ENCODE data around the gene ITGA7.

ITGA7 gene

GRCh38 chr12:55708695-55709233 is 1.1 kb upstream of the ITGA7 start:
- TF ChIP-seq CEBPB (IDR thresholded peaks at IDR 0.05) = no peak
- TF ChIP-seq FOXM1 (IDR thresholded peaks at IDR 0.05; ENCODE audit: borderline replicate concordance, low read depth) = no peak

DNA sequence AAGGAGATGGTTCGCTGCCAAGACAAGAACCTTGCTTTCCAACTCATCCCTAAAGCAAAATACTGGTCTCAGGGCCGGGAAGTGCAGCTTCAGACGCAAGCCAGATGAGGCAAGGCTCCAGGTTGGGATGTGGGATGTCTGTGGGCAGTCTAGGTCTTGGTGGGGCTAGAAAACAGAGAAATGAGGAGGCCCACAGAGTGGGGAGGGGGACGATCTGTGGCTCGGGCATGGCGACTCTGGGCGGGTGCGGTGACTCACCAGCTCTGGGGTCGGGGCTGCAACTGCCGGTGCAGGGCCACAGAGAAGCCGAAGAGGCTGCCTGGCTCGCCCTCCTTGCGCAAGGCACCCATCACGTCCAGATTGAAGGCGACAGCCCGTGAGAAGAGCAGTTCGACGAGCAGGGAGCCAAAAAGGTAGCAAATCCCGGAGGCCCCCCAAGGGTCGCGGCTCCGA is 459 bp downstream of the ITGA7 start:
- TF ChIP-seq CEBPB (IDR thresholded peaks at IDR 0.05) = peak; percentile 70; the same call in 1 of the 2 replicates
- TF ChIP-seq NFIC (IDR thresholded peaks at IDR 0.05) = no peak

DNA sequence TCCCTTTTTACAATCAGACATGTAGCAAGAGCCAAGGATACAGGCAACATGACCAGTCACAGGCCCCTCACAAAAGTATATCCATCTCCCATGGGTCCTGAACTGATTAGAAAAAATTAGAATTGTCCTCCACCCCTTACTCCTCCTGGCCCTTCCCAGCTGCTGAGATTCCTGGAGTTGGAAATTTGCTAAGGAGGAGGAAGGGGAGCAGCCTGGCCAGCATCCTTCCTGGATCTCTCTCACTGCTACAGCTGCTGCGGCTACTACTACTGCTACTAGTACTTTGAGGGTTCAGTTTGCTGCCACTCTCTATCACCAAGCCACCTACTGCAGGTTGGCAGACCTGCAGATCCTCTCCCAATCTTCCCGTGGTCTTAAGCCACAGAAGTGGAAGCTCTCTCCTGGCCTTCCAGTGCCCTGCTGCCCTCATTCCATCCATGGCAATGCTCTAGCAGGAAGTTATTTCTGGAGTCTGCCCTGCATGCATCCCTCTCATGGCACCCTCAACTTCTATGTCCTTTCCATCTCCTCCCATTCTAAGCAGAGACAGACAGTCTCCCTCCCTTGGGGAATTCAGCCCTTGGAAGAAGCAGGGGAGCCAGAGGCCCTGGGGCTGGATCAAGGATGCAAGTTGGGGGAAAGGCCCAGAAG is 1.0 kb downstream of the ITGA7 start:
- TF ChIP-seq EGR1 (IDR thresholded peaks at IDR 0.05) = no peak

DNA sequence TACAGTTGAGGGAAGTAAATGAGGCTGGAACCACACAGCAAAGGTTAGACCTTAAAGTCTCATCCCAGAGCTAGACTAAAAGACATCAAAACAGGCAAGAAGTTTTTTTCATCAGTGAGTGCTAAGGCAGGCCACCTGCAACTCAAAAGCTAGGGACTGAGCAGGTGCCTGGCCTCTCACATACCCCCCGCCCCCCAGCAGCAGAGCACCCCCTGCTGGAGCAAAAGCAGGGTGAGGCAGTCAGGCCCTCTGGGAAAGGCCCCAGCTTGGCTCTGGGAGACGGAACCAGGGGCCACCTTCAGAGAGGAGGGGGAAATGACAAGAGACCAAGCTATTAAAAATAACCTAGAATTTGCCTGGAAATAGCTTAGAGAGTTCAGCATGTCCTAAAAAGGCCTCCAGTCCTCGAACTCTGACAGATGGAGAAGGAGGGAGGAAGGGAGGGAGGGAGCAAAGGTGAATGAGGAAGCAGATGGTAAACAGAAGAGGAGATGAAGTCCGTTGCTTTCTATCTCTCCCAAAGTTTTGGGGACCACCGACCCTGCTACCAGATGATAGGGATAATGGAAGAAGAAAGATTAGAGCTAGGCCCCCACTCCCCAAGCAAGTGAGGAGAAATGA is 1.8 kb downstream of the ITGA7 start:
- TF ChIP-seq RAD21 (IDR thresholded peaks at IDR 0.05; ENCODE audit: low read depth) (peak; percentile 32; the same call in 1 of the 2 replicates), MAX (IDR thresholded peaks at IDR 0.05) (no peak)

DNA sequence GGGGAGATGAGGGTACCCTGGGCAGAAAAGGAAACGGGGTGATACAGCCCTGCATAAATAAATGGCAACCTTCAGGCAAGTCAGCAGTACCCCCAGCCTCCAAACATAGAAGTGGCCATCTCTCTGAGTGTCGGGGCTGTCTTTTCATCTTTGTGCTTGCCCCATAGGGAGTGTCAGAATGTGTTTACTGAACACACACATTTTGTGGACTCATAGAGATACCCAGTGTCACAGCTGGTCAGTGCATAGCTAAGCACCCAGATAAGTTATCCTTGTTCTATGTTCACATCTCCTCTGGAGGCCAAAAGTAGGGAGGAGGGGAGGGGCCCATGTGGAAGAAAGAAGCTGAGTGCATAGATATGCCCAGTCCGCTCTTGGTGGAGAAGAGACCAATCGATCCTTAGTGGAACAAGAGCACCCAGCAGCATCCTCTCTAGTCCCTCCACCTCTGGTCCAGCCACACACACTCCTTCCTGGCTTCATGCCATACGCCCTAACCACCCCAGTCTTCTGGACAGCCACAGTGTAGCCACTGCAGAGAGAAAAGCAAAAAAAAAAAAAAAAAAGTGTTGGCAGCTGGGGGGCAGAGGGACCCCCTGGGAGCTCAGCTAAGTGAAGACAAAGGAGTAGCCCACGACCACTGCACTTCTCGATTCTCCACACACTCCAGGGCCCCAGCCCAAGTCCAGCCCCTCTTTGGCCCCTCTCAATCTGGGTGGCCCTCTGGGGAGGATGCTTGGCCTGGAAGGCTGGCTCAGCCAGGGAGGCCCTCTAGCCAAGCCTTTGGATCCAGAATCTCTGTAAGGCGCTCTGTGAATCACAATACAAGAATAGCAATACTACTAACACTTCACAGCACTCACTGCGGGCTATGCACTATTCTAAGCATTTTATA is 2.6 kb downstream of the ITGA7 start:
- TF ChIP-seq FOXM1 (IDR thresholded peaks at IDR 0.05; ENCODE audit: borderline replicate concordance, low read depth) (no peak), MAX (IDR thresholded peaks at IDR 0.05) (no peak), ZBTB7A (IDR thresholded peaks at IDR 0.05; ENCODE audit: low read depth) (no peak)

- TF ChIP-seq RAD21 (IDR thresholded peaks at IDR 0.05; ENCODE audit: low read depth) (no peak), YY1 (IDR thresholded peaks at IDR 0.05; ENCODE audit: low read depth) (no peak), TCF12 (IDR thresholded peaks at IDR 0.05; ENCODE audit: low read depth) (no peak), EGR1 (IDR thresholded peaks at IDR 0.05) (no peak), EP300 (IDR thresholded peaks at IDR 0.05; ENCODE audit: borderline replicate concordance) (no peak), MAX (IDR thresholded peaks at IDR 0.05) (no peak), ZBTB7A (IDR thresholded peaks at IDR 0.05; ENCODE audit: low read depth) (no peak), TEAD4 (IDR thresholded peaks at IDR 0.05) (no peak), FOXM1 (IDR thresholded peaks at IDR 0.05; ENCODE audit: borderline replicate concordance, low read depth) (no peak), CREB1 (IDR thresholded peaks at IDR 0.05; ENCODE audit: low read depth) (no peak), TAF1 (IDR thresholded peaks at IDR 0.05; ENCODE audit: low read depth) (no peak)
- TF ChIP-seq, protein P1, sequence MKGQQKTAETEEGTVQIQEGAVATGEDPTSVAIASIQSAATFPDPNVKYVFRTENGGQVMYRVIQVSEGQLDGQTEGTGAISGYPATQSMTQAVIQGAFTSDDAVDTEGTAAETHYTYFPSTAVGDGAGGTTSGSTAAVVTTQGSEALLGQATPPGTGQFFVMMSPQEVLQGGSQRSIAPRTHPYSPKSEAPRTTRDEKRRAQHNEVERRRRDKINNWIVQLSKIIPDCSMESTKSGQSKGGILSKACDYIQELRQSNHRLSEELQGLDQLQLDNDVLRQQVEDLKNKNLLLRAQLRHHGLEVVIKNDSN (IDR thresholded peaks at IDR 0.05) = no peak
- TF ChIP-seq, protein P2, sequence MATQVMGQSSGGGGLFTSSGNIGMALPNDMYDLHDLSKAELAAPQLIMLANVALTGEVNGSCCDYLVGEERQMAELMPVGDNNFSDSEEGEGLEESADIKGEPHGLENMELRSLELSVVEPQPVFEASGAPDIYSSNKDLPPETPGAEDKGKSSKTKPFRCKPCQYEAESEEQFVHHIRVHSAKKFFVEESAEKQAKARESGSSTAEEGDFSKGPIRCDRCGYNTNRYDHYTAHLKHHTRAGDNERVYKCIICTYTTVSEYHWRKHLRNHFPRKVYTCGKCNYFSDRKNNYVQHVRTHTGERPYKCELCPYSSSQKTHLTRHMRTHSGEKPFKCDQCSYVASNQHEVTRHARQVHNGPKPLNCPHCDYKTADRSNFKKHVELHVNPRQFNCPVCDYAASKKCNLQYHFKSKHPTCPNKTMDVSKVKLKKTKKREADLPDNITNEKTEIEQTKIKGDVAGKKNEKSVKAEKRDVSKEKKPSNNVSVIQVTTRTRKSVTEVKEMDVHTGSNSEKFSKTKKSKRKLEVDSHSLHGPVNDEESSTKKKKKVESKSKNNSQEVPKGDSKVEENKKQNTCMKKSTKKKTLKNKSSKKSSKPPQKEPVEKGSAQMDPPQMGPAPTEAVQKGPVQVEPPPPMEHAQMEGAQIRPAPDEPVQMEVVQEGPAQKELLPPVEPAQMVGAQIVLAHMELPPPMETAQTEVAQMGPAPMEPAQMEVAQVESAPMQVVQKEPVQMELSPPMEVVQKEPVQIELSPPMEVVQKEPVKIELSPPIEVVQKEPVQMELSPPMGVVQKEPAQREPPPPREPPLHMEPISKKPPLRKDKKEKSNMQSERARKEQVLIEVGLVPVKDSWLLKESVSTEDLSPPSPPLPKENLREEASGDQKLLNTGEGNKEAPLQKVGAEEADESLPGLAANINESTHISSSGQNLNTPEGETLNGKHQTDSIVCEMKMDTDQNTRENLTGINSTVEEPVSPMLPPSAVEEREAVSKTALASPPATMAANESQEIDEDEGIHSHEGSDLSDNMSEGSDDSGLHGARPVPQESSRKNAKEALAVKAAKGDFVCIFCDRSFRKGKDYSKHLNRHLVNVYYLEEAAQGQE (IDR thresholded peaks at IDR 0.05; ENCODE audit: low read depth) = no peak
Measured at GRCh38 chr12:55703901-55704761, 3.6 kb downstream of the ITGA7 start.

GRCh38 chr12:55703288-55703687 is 4.4 kb downstream of the ITGA7 start:
- TF ChIP-seq CEBPB (IDR thresholded peaks at IDR 0.05) (no peak), CREB1 (IDR thresholded peaks at IDR 0.05; ENCODE audit: low read depth) (no peak), TCF12 (IDR thresholded peaks at IDR 0.05; ENCODE audit: low read depth) (no peak), MAX (IDR thresholded peaks at IDR 0.05) (no peak), ZBTB7A (IDR thresholded peaks at IDR 0.05; ENCODE audit: low read depth) (no peak), FOXM1 (IDR thresholded peaks at IDR 0.05; ENCODE audit: borderline replicate concordance, low read depth) (no peak), TAF1 (IDR thresholded peaks at IDR 0.05; ENCODE audit: low read depth) (no peak), RAD21 (IDR thresholded peaks at IDR 0.05; ENCODE audit: low read depth) (no peak), EGR1 (IDR thresholded peaks at IDR 0.05) (no peak), EP300 (IDR thresholded peaks at IDR 0.05; ENCODE audit: borderline replicate concordance) (no peak), TEAD4 (IDR thresholded peaks at IDR 0.05) (no peak), NFIC (IDR thresholded peaks at IDR 0.05) (no peak), YY1 (IDR thresholded peaks at IDR 0.05; ENCODE audit: low read depth) (no peak)
- TF ChIP-seq, protein P1 (IDR thresholded peaks at IDR 0.05) = no peak
- TF ChIP-seq, protein P2 (IDR thresholded peaks at IDR 0.05; ENCODE audit: low read depth) = no peak

All from Ishikawa (cell line).